ENCODE measurements around the gene INPP4A.

INPP4A gene

DNA sequence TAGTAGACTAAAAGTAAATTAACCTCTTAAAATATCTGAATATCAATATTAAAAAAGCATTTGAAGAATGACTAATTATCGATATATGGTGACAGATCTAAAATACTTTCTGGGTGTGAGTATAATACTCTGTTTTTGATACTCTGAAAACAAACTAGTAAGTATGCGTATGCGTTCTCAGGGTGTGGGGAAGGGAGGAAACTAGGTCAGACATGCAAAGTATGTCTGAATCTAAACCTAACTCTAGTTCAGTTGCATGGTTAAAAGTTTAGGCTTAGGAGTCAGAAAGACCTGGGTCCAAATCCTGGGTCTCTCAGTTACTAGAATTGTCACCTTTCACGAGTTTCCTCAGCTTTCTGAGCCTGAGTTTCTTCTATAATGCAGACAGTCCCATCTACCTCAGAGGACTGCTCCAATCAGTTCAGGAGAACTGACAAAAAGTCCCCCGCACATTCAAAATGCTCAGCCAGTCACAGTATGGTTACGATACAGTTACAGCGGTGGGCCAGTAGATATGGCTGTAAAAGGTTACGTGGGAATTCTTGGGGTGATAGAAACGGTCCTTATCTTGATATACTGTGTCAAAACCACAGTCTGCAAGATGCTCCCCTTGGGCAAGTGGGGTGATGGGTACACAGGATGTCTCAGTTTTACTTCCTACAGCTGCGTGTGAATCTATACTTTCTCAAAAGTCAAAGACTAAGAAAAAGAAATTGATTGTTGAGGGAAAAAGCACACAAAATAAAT, 192.9 kb downstream of the INPP4A start:
- DNase-seq (ENCODE audit: low read depth): peak; percentile 12

DNA sequence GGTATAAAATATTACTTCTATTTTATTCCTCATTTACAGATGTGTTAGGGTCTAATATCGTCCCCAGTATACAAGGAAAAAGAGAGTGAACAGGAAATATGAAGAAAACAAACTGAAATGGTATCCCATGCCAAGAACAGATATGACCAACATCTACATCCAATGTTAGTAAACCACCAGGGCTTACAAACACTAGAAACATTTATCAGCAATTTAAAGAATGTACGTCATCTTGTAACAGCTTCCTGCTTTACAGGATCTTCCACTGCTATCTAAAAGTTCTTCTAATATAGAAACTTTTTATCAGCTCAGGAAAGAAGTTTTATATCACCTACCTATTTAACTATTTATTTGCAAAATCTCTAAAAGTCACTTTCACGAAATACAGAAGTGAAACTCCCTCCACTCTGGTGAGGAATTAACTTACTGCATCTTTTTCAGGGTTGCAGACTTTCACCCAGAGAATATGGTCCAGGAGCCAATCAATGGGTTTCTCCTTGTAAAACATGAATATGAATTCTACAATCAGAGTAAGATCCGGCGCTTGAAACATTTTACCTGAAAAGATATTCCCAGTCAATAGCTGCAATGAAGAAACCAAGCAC, 198.9 kb downstream of the INPP4A start:
- no peak for DNase-seq (ENCODE audit: low read depth)
